Mesodermal cell (in vitro differentiated cells): ENCODE results near the gene DPH2.

ENCODE experiments used
- H3K27ac ChIP-seq: 2 replicates; pipeline ENCODE4 v1.7.0; 2013; ENCODE audit warnings: mild to moderate bottlenecking, low read depth, low read length, moderate library complexity; ENCODE audit not compliant: severe bottlenecking
- H3K36me3 ChIP-seq: 2 replicates; pipeline ENCODE4 v1.7.1; 2013; ENCODE audit warnings: mild to moderate bottlenecking, low read length, moderate library complexity; ENCODE audit not compliant: control insufficient read depth, insufficient read depth
- H3K4me1 ChIP-seq: one replicate; pipeline ENCODE4 v1.7.1; 2013; ENCODE audit warnings: mild to moderate bottlenecking, low read length; ENCODE audit not compliant: insufficient read depth, control insufficient read depth, poor library complexity, severe bottlenecking
- H3K4me3 ChIP-seq: 2 replicates; pipeline ENCODE4 v1.7.0; 2013; ENCODE audit warnings: low read length, control low read depth, mild to moderate bottlenecking; ENCODE audit not compliant: insufficient read depth, poor library complexity, severe bottlenecking; ENCODE audit errors: extremely low read depth
- H3K9me3 ChIP-seq: 2 replicates; pipeline ENCODE4 v1.7.1; 2013; ENCODE audit warnings: mild to moderate bottlenecking, low read length, moderate library complexity; ENCODE audit not compliant: control insufficient read depth
- WGBS, 2 experiments: methylation state at CpG; one replicate each; pipeline ENCODE4 v1.1.5; 2013; ENCODE audit warnings: missing lambda C conversion rate in 2 of 2; ENCODE audit not compliant: insufficient coverage in 2 of 2; 5-methylcytosine and 5-hydroxymethylcytosine counted together

The DPH2 gene

GRCh38 chr1:43945674-43946235 is 24.1 kb upstream of the DPH2 start:
- H3K4me1 ChIP-seq: no peaks in the 10 kb centered on the region
- H3K4me3 ChIP-seq: peak overlapping the region; percentile 74
- H3K36me3 ChIP-seq: peaks cover 11% of the 10 kb centered on the region
- H3K27ac ChIP-seq: peak overlapping the region; percentile 99
- no peaks in the 10 kb centered on the region for H3K9me3 ChIP-seq
- WGBS, 2 experiments: 67 to 69% methylated on average over 2 of the region's 3 CpGs

DNA sequence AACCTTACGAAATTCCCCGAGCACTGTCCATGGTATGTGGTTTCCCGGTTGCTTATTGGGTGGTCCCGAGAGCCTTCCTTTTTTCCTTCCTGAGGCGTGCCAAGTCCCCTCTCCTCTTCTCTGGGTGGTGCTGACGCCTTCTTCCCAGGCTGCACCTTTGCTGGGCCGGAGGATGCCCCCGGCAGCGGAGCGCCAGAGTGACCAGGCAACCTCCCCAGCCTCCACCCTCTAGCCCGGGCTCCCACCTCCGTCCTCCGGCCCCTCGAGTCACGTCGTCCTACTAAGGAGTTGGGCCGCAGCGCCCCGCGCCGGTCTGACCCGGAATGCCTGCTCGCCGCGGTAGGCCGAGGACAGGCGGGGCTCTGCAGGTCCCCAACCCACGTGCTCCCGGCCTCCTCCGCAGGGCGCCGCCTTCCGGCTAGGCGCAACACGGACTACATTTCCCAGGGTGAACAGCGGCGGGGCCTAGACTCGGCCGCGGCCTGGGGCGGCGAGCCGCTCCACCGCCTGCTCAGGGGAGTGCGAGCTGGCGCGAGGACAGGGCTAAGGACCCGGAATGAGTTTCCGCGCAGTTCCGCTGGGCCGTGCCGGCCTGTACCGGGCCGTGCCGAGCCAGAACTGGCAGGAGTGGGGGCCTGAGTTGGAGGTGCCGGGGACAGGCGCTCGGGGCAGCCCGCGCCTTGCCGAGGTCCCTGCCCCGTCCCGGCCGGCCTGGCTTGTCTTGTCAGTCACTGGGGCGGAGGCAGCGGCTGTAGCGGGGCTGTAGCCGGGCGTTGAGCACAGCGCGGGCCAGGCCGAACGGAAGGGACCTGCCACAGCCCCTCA is 23.4 kb upstream of the DPH2 start, which contains the start of gene IPO13:
TSS of gene IPO13 (plus strand) at position 715 of the 825 bp plus-strand sequence. CDS start 651 bp downstream, outside the sequence.
- WGBS, 2 experiments: 0 to 1% methylated on average over 56 to 60 of the region's 74 CpGs
- H3K4me1 ChIP-seq: no peaks in the 10 kb centered on the region
- H3K27ac ChIP-seq: peak within 1 kb of the TSS; percentile 99
- H3K9me3 ChIP-seq: no peaks in the 10 kb centered on the region
- H3K36me3 ChIP-seq: peaks cover 11% of the 10 kb centered on the region
- H3K4me3 ChIP-seq: peak within 1 kb of the TSS; percentile 74

- no peaks in the 10 kb centered on the region for H3K4me1 ChIP-seq
- H3K27ac ChIP-seq: peak overlapping the region; percentile 99
- peaks cover 11% of the 10 kb centered on the region for H3K36me3 ChIP-seq
- H3K9me3 ChIP-seq: no peaks in the 10 kb centered on the region
- WGBS, 2 experiments: 13 to 17% methylated on average over 15 to 26 of the region's 27 CpGs
- peak overlapping the region; percentile 74 for H3K4me3 ChIP-seq
These were observed 22.5 kb upstream of the DPH2 start for GRCh38 chr1:43947061-43947873.

GRCh38 chr1:43947874-43948437 is 21.9 kb upstream of the DPH2 start:
- H3K4me1 ChIP-seq: no peaks in the 10 kb centered on the region
- no peak overlapping the region for H3K27ac ChIP-seq
- peak overlapping the region; percentile 74 for H3K4me3 ChIP-seq
- WGBS, 2 experiments: 75 to 76% methylated on average over 1 to 2 of the region's 3 CpGs
- H3K9me3 ChIP-seq: no peaks in the 10 kb centered on the region
- H3K36me3 ChIP-seq: peaks cover 11% of the 10 kb centered on the region

DNA sequence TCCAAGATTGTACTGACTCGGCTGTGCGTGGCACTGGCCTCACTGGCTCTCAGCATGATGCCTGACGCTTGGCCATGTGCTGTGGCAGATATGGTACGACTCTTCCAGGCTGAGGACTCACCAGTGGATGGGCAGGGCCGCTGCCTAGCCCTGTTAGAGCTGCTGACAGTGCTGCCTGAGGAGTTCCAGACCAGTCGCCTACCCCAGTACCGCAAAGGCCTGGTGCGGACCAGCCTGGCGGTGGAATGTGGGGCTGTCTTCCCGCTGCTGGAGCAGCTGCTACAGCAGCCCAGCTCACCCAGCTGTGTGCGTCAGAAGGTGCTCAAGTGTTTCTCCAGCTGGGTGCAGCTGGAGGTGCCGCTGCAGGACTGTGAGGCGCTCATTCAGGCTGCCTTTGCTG is 20.1 kb upstream of the DPH2 start:
- WGBS, 2 experiments: 86 to 88% methylated on average over 12 to 13 of the region's 13 CpGs
- Histone ChIP-seq H3K27ac (no peak overlapping the region), H3K4me3 (no peak overlapping the region)

DNA sequence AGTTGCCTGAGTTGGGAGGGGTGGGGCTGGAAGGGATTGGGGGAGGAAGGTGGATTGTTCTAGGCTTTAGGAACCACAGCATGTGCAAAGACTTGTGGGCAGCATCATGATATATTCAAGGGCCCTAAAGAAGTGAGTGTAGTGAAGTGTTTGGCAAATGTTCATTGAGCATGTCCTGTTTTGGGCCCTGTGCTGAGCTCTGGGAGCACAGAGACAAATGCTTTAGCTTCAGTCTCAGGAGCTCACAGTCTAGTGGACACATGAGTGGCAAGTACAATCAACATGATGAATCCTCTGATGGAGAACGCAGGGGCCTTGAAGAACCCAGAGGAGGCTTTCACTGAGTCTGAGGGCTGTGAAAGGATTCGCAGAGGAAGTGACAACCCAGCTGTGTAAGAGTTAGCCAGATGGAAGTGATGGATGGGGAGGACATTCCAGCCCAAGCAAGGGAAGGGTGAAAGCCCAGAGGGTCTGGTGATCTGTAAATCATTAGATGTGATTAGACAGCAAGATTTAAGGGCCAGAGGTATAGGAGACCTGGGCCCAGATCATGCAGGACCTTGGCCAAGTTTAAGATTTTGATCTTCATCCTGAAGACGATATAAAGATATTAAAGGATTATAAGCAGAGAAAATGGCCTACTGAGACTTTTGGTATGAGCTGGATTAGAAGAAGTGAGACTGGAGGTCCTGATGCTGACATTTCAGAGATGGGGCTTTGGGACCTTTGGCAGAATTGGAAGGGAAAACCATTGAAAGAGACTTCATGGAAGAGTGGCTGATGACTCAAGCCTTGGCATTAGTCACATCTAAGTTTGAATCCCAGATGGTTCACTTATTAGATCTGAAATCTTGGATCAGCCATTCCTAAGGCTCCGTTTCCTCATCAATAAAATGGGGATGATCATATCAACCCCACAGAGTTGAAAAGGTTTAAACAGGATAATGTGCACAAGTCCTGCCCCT is 18.5 kb upstream of the DPH2 start:
- no peak overlapping the region for H3K4me3 ChIP-seq
- H3K36me3 ChIP-seq: peaks cover 11% of the 10 kb centered on the region
- H3K4me1 ChIP-seq: no peaks in the 10 kb centered on the region
- no peaks in the 10 kb centered on the region for H3K9me3 ChIP-seq
- 93 to 97% methylated on average over 3 of the region's 4 CpGs for WGBS, 2 experiments
- no peak overlapping the region for H3K27ac ChIP-seq

More for the DNA sequence above, 20.1 kb upstream of the DPH2 start:
- no peaks in the 10 kb centered on the region for H3K9me3 ChIP-seq
- peaks cover 11% of the 10 kb centered on the region for H3K36me3 ChIP-seq
- no peaks in the 10 kb centered on the region for H3K4me1 ChIP-seq

DNA sequence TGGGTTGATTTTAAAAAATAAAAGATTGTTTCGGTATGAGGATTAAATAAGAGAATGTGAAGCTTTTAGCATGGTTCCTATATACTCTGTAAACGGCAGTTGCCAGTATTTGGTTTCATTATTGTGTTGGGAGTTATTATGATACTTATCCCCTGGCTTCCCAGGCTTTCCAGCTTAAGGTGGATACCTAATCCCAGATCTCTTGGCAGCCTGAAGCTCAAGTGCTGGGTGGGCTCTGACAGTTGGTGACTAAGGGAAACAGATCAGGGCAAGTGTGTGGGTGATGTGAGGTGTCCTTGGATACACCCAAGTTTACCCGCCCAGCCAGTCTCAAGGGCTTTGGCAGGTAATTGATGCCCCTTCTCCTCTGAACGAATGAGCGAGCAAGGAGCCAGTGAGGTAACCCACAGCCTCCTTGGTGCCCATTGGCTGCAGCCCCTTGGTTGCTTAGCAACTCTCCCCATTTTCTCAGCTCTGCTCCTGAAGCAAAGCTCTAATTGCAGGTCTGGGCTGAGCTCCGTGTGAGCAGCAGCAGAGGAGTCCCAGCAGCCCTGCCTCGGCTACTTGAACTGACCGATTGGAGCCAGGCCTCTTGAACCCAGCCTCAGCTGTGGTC is 17.0 kb upstream of the DPH2 start:
- H3K4me3 ChIP-seq: no peak overlapping the region
- H3K36me3 ChIP-seq: peaks cover 25% of the 10 kb centered on the region
- H3K9me3 ChIP-seq: no peaks in the 10 kb centered on the region
- H3K4me1 ChIP-seq: no peaks in the 10 kb centered on the region
- no peak overlapping the region for H3K27ac ChIP-seq
- WGBS, 2 experiments: 56 to 72% methylated on average over 6 to 7 of the region's 8 CpGs

DNA sequence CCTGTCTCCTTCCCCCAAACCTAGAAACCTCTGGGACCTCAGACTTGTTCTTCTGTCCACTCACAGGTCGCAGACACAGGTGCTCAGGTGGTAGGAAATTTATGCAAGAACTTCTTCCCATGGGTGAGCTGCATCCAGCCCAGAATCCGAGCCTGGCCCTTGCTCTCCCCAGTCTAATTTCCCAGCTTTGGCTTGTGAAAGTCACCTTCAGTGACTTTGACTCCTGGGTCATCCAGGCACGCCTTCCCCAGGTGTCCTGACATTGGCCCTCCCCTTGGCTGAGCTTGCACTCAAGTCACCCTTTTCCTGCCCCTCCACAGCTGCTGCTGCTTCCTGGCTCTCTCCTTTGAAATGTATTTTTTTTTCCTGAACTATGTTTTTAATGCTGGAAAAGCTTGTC is 16.4 kb upstream of the DPH2 start:
- WGBS, 2 experiments: 91% methylated on average over 2 of the region's 3 CpGs
- Histone ChIP-seq H3K4me3 (no peak overlapping the region), H3K9me3 (no peaks in the 10 kb centered on the region), H3K36me3 (peaks cover 31% of the 10 kb centered on the region), H3K4me1 (no peaks in the 10 kb centered on the region), H3K27ac (no peak overlapping the region)

DNA sequence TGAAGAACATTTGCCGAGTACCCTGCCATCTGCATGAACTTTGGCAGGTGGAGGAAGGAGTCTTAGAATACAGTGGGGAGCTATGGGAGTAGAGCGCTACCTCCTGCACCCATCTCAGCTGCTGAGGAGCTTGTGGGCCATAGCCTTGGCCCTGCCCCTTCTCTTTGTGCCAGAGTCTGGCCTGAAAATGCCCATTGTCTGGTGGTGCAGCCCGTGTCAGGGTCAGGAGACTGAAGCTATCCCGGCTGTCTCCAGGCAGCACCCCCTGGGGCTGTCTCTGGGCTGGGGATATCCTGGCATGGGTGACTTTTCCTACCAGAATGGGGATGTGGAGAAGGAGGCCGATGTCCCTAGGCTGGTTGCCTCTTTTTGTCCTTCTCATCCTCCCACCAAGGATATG is 15.8 kb upstream of the DPH2 start:
- no peaks in the 10 kb centered on the region for H3K4me1 ChIP-seq
- no peak overlapping the region for H3K27ac ChIP-seq
- peaks cover 37% of the 10 kb centered on the region for H3K36me3 ChIP-seq
- H3K4me3 ChIP-seq: no peak overlapping the region
- no peaks in the 10 kb centered on the region for H3K9me3 ChIP-seq
- WGBS, 2 experiments: 85 to 91% methylated on average over 3 to 4 of the region's 5 CpGs
